CD1c-positive myeloid dendritic cell (primary cell): ENCODE results near the gene TGM3.
"Not testable (repeated sequence)": the region's sequence is repeated elsewhere in the genome, so short reads cannot be mapped to it uniquely, and the experiment has no call there.

Source experiments
- DNase-seq: peaks from one replicate; pipeline ENCODE4 v3.0.0-alpha.2; 2016; ENCODE audit errors: extremely low spot score

Gene TGM3

GRCh38 chr20:2295886-2296515, at the start of gene TGM3:
TSS of gene TGM3 (plus strand) at chr20:2296001. CDS start at chr20:2296064, 63 bp downstream.
- DNase-seq: no peak

GRCh38 chr20:2246069-2246491, 49.7 kb upstream of the TGM3 start:
- no peak for DNase-seq

- DNase-seq: no peak
Observed at GRCh38 chr20:2248837-2249236, 47.0 kb upstream of the TGM3 start.

GRCh38 chr20:2249935-2250334, 45.9 kb upstream of the TGM3 start:
- DNase-seq: no peak

- DNase-seq: peak; percentile 45
Observed at GRCh38 chr20:2252419-2252997, 43.3 kb upstream of the TGM3 start.

- DNase-seq: no peak
Observed at GRCh38 chr20:2253256-2253655, 42.5 kb upstream of the TGM3 start.

GRCh38 chr20:2254333-2254732, 41.5 kb upstream of the TGM3 start:
- no peak for DNase-seq

GRCh38 chr20:2255926-2256531, 39.8 kb upstream of the TGM3 start:
- peak; percentile 26 for DNase-seq

- DNase-seq: no peak
Observed at GRCh38 chr20:2259731-2260130, 36.1 kb upstream of the TGM3 start.

- DNase-seq: no peak
Observed at GRCh38 chr20:2260250-2260649, 35.6 kb upstream of the TGM3 start.

GRCh38 chr20:2261046-2261485, 34.7 kb upstream of the TGM3 start:
- DNase-seq: no peak

- no peak for DNase-seq
Observed at GRCh38 chr20:2261629-2262028, 34.2 kb upstream of the TGM3 start.

GRCh38 chr20:2264118-2264517, 31.7 kb upstream of the TGM3 start:
- DNase-seq: no peak

GRCh38 chr20:2264621-2265374, 31.0 kb upstream of the TGM3 start:
- DNase-seq: not testable (repeated sequence)

- no peak for DNase-seq
Observed at GRCh38 chr20:2273634-2274302, 22.0 kb upstream of the TGM3 start.

GRCh38 chr20:2276015-2276414, 19.8 kb upstream of the TGM3 start:
- DNase-seq: no peak

GRCh38 chr20:2279253-2279779, 16.5 kb upstream of the TGM3 start:
- peak; percentile 48 for DNase-seq

GRCh38 chr20:2280082-2280481, 15.7 kb upstream of the TGM3 start:
- DNase-seq: peak; percentile 58

- no peak for DNase-seq
Observed at GRCh38 chr20:2281563-2281962, 14.2 kb upstream of the TGM3 start.

GRCh38 chr20:2282181-2282580, 13.6 kb upstream of the TGM3 start:
- DNase-seq: no peak

GRCh38 chr20:2283706-2284423, 11.9 kb upstream of the TGM3 start:
- DNase-seq: no peak
